Measurements from ENCODE around the gene CIB4. TPM values are rescaled to one million over a fixed set of nuclear protein-coding genes. Genes with fewer than 3 reads are reported as not detected.
"Not testable (repeated sequence)": the region's sequence is repeated elsewhere in the genome, so short reads cannot be mapped to it uniquely, and the experiment has no call there.

The CIB4 gene
- total and polyA plus RNA-seq, 9 donors = 3.9 TPM; not detected in 8

DNA sequence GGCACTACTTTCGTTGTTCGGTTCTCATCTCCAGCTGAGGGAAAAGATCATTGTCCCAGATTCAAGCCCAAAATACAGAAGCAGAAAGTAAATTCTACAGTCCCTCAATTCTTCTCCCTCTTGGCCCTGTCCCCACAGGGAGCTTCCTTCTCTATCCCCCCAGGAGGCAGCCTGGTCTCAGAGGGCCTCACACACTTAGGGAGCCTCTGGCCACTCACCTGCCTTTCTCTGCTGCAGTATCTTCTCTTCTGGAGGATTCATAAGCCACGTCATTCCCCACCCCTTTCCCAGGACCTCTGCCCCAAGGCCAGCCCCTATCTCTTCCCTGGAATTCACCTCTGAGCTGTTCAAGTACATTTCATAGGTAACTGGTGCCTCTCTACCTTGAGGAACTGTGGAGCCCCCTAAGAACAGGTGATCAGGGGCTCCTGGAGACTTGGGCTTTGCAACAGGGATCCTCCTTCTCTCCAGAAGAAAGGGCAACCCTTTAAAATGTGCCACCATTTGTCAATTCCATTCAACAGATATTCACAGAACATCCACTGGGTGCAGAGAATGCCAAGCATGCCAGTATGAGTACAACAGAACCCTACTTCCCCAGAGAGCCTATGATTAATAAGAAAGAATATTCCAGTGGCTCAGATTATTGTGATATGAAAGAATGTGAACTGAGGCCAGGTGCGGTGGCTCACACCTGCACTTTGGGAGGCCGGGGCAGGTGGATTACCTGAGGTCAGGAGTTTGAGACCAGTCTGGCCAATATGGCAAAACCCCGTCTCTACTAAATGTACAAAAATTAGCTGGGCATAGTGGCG is 72.9 kb downstream of the CIB4 start:
- H3K4me1 ChIP-seq (ENCODE audit: insufficient read depth) = peaks cover under 1% of the 10 kb centered on the region
- no peak overlapping the region for H3K4me3 ChIP-seq
- no peaks in the 10 kb centered on the region for H3K36me3 ChIP-seq
- H3K27ac ChIP-seq = no peak overlapping the region
- TF ChIP-seq POLR2A (IDR thresholded peaks at IDR 0.05) (no peak), EP300 (IDR thresholded peaks at IDR 0.05) (no peak)
- TF ChIP-seq, protein P1, sequence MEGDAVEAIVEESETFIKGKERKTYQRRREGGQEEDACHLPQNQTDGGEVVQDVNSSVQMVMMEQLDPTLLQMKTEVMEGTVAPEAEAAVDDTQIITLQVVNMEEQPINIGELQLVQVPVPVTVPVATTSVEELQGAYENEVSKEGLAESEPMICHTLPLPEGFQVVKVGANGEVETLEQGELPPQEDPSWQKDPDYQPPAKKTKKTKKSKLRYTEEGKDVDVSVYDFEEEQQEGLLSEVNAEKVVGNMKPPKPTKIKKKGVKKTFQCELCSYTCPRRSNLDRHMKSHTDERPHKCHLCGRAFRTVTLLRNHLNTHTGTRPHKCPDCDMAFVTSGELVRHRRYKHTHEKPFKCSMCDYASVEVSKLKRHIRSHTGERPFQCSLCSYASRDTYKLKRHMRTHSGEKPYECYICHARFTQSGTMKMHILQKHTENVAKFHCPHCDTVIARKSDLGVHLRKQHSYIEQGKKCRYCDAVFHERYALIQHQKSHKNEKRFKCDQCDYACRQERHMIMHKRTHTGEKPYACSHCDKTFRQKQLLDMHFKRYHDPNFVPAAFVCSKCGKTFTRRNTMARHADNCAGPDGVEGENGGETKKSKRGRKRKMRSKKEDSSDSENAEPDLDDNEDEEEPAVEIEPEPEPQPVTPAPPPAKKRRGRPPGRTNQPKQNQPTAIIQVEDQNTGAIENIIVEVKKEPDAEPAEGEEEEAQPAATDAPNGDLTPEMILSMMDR (IDR thresholded peaks at IDR 0.05) = no peak
- DNase-seq = peak in 1 of 5 donors; percentile 3
- no peaks in the 10 kb centered on the region for H3K27me3 ChIP-seq
- 84 to 86% (median 85%) methylated on average over 7 of the region's 7 CpGs for WGBS, 3 donors
- intact Hi-C loops (cut with DNase I) = no loop called here
- H3K9me3 ChIP-seq = no peaks in the 10 kb centered on the region

DNA sequence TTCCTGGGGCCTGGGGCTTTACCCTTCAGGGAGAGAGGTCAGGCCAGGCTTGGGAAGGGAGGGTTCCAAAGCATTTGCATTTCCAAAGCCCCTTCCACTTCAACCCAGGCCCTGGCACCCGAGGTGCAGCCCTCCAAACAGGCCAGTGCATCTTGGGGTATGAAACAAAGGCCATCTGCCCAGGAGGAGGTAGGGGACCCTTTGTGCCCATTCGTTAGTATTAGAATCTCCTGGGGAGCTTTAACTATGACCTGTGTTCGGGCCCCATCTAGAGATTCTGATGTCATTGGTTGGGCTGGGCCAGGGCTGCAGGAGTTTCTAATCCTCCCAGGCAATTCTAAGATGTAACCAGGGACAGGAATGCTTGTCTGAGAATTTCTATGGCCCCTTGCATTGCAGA is 73.6 kb downstream of the CIB4 start:
- TF ChIP-seq POLR2A (IDR thresholded peaks at IDR 0.05) = no peak
- TF ChIP-seq, protein P1 (IDR thresholded peaks at IDR 0.05) = no peak
- no peak for TF ChIP-seq EP300 (IDR thresholded peaks at IDR 0.05)
- H3K4me3 ChIP-seq = no peak overlapping the region
- DNase-seq = no peak
- H3K9me3 ChIP-seq = no peaks in the 10 kb centered on the region
- WGBS, 3 donors = 61 to 75% (median 72%) methylated on average over 3 of the region's 3 CpGs
- H3K36me3 ChIP-seq = no peaks in the 10 kb centered on the region
- no peaks in the 10 kb centered on the region for H3K27me3 ChIP-seq
- H3K27ac ChIP-seq = no peak overlapping the region
- intact Hi-C loops (cut with DNase I) = no loop called here
- H3K4me1 ChIP-seq (ENCODE audit: insufficient read depth) = peaks cover 2% of the 10 kb centered on the region

DNA sequence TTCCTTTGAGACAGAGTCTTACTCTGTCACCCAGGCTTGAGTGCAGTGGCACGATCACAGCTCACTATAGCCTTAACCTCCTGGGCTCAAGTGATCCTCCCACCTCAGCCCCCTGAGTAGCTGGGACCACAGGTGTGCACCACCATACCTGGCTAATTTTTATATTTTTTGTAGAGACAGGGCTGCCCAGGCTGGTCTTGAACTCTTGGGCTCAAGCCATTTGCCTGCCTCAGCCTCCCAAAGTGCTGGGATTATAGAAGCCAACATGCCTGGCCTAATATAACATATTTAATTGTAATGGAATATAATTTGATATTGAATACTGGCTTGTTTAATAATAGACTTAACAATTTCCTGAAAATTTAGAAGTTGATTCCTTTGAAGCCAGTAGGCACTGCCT is 74.4 kb downstream of the CIB4 start:
- WGBS, 3 donors = 72 to 81% (median 80%) methylated on average over 1 of the region's 1 CpG
- H3K27ac ChIP-seq = not testable (repeated sequence)

DNA sequence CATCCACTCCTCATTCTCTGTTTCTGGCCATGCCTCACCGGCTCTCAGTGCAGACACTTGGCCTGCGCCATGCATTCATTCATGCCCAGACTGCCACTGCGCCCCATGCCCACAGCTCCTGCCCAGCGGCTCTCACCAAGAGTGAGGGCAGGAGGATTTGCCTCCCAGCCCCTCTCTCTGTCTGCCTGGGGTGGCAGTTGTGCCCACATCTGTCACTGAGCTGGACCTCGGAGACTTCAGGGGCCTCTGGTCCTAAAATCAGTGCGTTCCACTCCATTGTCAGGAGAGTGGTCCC is 75.1 kb downstream of the CIB4 start:
- Histone ChIP-seq H3K4me3 (no peak overlapping the region), H3K27ac (no peak overlapping the region), H3K36me3 (no peaks in the 10 kb centered on the region), H3K4me1 (ENCODE audit: insufficient read depth) (peaks cover 5% of the 10 kb centered on the region), H3K9me3 (no peaks in the 10 kb centered on the region), H3K27me3 (no peaks in the 10 kb centered on the region)
- 85 to 87% (median 87%) methylated on average over 6 of the region's 6 CpGs for WGBS, 3 donors
- intact Hi-C loops (cut with DNase I) = no loop called here
- DNase-seq = peak in 1 of 5 donors; percentile 9
- TF ChIP-seq EP300 (IDR thresholded peaks at IDR 0.05) = no peak

More for the DNA sequence above, 74.4 kb downstream of the CIB4 start:
- H3K4me1 ChIP-seq (ENCODE audit: insufficient read depth); DNase-seq; H3K27me3 ChIP-seq; H3K9me3 ChIP-seq; H3K4me3 ChIP-seq; H3K36me3 ChIP-seq; intact Hi-C loops (cut with DNase I): not testable (repeated sequence)

DNA sequence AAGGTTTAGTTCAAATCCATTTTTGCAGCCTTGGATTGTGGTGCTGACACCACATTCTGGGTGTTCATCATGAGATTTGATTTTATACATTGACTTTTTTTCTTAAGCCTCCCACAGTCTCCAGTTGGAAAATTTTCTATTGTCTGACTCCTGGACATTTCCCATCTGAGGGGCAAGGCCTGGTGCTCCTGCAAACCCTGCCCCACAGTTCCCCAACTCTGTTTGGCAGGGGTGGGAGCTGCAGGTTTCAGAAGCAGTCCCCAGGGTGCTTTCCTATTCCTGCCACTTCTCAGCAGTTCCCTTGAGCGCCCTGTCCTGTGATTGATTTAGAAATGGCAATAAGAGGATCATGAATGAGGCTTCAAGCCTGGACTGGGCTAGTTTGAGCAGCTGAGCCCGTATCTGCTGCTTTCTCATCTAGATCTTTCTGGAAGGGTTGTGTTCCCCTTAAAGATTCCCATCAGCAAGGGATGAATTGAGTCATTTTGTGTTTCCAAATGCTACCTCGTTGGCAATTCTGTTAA is 77.0 kb downstream of the CIB4 start:
- TF ChIP-seq POLR2A (IDR thresholded peaks at IDR 0.05) = no peak
- TF ChIP-seq, protein P1 (IDR thresholded peaks at IDR 0.05) = no peak
- TF ChIP-seq EP300 (IDR thresholded peaks at IDR 0.05) = no peak
- peaks cover 5% of the 10 kb centered on the region for H3K4me1 ChIP-seq (ENCODE audit: insufficient read depth)
- H3K9me3 ChIP-seq = no peaks in the 10 kb centered on the region
- intact Hi-C loops (cut with DNase I) = no loop called here
- DNase-seq = peak in 1 of 5 donors; percentile 5
- H3K27me3 ChIP-seq = no peaks in the 10 kb centered on the region
- WGBS, 3 donors = 79 to 92% (median 85%) methylated on average over 3 of the region's 3 CpGs
- H3K36me3 ChIP-seq = no peaks in the 10 kb centered on the region
- H3K27ac ChIP-seq = no peak overlapping the region
- no peak overlapping the region for H3K4me3 ChIP-seq

Data from ovary (tissue), 9 donors.